ENCODE results near the gene TM4SF4.
A peak's percentile ranks its signal among the peaks of the same experiment; 100 is the strongest.

The TM4SF4 gene

GRCh38 chr3:149490260-149490971, 15.9 kb downstream of the TM4SF4 start:
- Mint-ChIP-seq H3K9me3 (no peaks in the 10 kb centered on the region), H3K27me3 (peaks cover 48% of the 10 kb centered on the region), H3K4me1 (no peaks in the 10 kb centered on the region), H3K4me3 (no peak overlapping the region), H3K27ac (no peak overlapping the region)
- DNase-seq (no peak), ATAC-seq (no peak)

- Mint-ChIP-seq H3K27ac (no peak overlapping the region), H3K4me1 (no peaks in the 10 kb centered on the region), H3K9me3 (no peaks in the 10 kb centered on the region), H3K4me3 (no peak overlapping the region), H3K27me3 (peaks cover 48% of the 10 kb centered on the region)
- ATAC-seq = no peak
- no peak for DNase-seq
Observed at GRCh38 chr3:149493315-149494021, 19.0 kb downstream of the TM4SF4 start.

GRCh38 chr3:149494022-149494758, 19.7 kb downstream of the TM4SF4 start:
- Mint-ChIP-seq H3K9me3 (no peaks in the 10 kb centered on the region), H3K4me1 (no peaks in the 10 kb centered on the region), H3K4me3 (no peak overlapping the region), H3K27me3 (peaks cover 48% of the 10 kb centered on the region), H3K27ac (peak overlapping the region in 1 of 2 donors; percentile 54)
- DNase-seq (peak; percentile 12 to 25), ATAC-seq (no peak)

GRCh38 chr3:149494759-149495580, 20.5 kb downstream of the TM4SF4 start:
- no peak for DNase-seq
- Mint-ChIP-seq H3K27ac (no peak overlapping the region), H3K4me3 (no peak overlapping the region), H3K9me3 (no peaks in the 10 kb centered on the region), H3K27me3 (peaks cover 40% of the 10 kb centered on the region), H3K4me1 (no peaks in the 10 kb centered on the region)
- no peak for ATAC-seq

GRCh38 chr3:149495581-149496125, 21.2 kb downstream of the TM4SF4 start:
- DNase-seq = no peak
- Mint-ChIP-seq H3K9me3 (no peaks in the 10 kb centered on the region), H3K4me1 (no peaks in the 10 kb centered on the region), H3K27me3 (peaks cover 33% of the 10 kb centered on the region), H3K4me3 (no peak overlapping the region), H3K27ac (peak overlapping the region in 1 of 2 donors; percentile 38)
- ATAC-seq = no peak

- Mint-ChIP-seq H3K4me3 (no peak overlapping the region), H3K27me3 (peaks cover 31% of the 10 kb centered on the region), H3K9me3 (no peaks in the 10 kb centered on the region), H3K27ac (no peak overlapping the region), H3K4me1 (no peaks in the 10 kb centered on the region)
- ATAC-seq (no peak), DNase-seq (no peak)
Observed at GRCh38 chr3:149496891-149497290, 22.4 kb downstream of the TM4SF4 start.

- no peak overlapping the region for H3K4me3 Mint-ChIP-seq
- H3K27ac Mint-ChIP-seq = no peak overlapping the region
- H3K27me3 Mint-ChIP-seq = peaks cover 27% of the 10 kb centered on the region
- no peak for DNase-seq
- H3K4me1 Mint-ChIP-seq = no peaks in the 10 kb centered on the region
- ATAC-seq = no peak
- H3K9me3 Mint-ChIP-seq = no peaks in the 10 kb centered on the region
Observed at GRCh38 chr3:149497966-149498670, 23.6 kb downstream of the TM4SF4 start.

GRCh38 chr3:149501524-149501923, 27.0 kb downstream of the TM4SF4 start:
- DNase-seq = no peak
- Mint-ChIP-seq H3K27ac (no peak overlapping the region), H3K4me3 (no peak overlapping the region), H3K27me3 (peaks cover 15% of the 10 kb centered on the region), H3K4me1 (no peaks in the 10 kb centered on the region), H3K9me3 (no peaks in the 10 kb centered on the region)
- no peak for ATAC-seq

GRCh38 chr3:149502438-149502837, 27.9 kb downstream of the TM4SF4 start:
- Mint-ChIP-seq H3K27ac (no peak overlapping the region), H3K4me1 (peaks cover 2% of the 10 kb centered on the region), H3K27me3 (peaks cover 19% of the 10 kb centered on the region), H3K4me3 (no peak overlapping the region), H3K9me3 (no peaks in the 10 kb centered on the region)
- ATAC-seq = no peak
- no peak for DNase-seq

GRCh38 chr3:149506540-149506939, 32.0 kb downstream of the TM4SF4 start:
- Mint-ChIP-seq H3K27ac (no peak overlapping the region), H3K9me3 (no peaks in the 10 kb centered on the region), H3K4me3 (no peak overlapping the region), H3K4me1 (peaks cover 13% of the 10 kb centered on the region), H3K27me3 (peaks cover 36% of the 10 kb centered on the region)
- ATAC-seq = no peak
- DNase-seq = no peak

- Mint-ChIP-seq H3K27ac (peak overlapping the region in 1 of 2 donors; percentile 35), H3K4me1 (peaks cover 13% of the 10 kb centered on the region), H3K27me3 (peaks cover 36% of the 10 kb centered on the region), H3K9me3 (no peaks in the 10 kb centered on the region), H3K4me3 (no peak overlapping the region)
- no peak for ATAC-seq
- DNase-seq = no peak
Observed at GRCh38 chr3:149506965-149507364, 32.5 kb downstream of the TM4SF4 start.

GRCh38 chr3:149507491-149508324, 33.2 kb downstream of the TM4SF4 start:
- Mint-ChIP-seq H3K27me3 (peaks cover 42% of the 10 kb centered on the region), H3K4me3 (no peak overlapping the region), H3K4me1 (peaks cover 18% of the 10 kb centered on the region), H3K27ac (peak overlapping the region in 1 of 2 donors; percentile 35), H3K9me3 (no peaks in the 10 kb centered on the region)
- no peak for DNase-seq
- peak; percentile 70 for ATAC-seq

- ATAC-seq = no peak
- no peaks in the 10 kb centered on the region for H3K9me3 Mint-ChIP-seq
- no peak overlapping the region for H3K27ac Mint-ChIP-seq
- H3K4me3 Mint-ChIP-seq = no peak overlapping the region
- no peak for DNase-seq
- H3K4me1 Mint-ChIP-seq = peaks cover 18% of the 10 kb centered on the region
- peaks cover 43% of the 10 kb centered on the region for H3K27me3 Mint-ChIP-seq
Observed at GRCh38 chr3:149509526-149509925, 35.0 kb downstream of the TM4SF4 start.

GRCh38 chr3:149510480-149510879, 36.0 kb downstream of the TM4SF4 start:
- ATAC-seq (no peak), DNase-seq (no peak)
- H3K4me1 Mint-ChIP-seq = peaks cover 18% of the 10 kb centered on the region
- peaks cover 51% of the 10 kb centered on the region for H3K27me3 Mint-ChIP-seq
- no peak overlapping the region for H3K4me3 Mint-ChIP-seq
- no peaks in the 10 kb centered on the region for H3K9me3 Mint-ChIP-seq
- no peak overlapping the region for H3K27ac Mint-ChIP-seq

Measured in stimulated activated naive CD8-positive, alpha-beta T cell treated with anti-CD3 and anti-CD28 coated beads, Interleukin-15, amount 100 ng/mL, for 72 hours (primary cell).